T47D (cell line): ENCODE data around the gene DAGLB.
"Not testable (repeated sequence)": the region's sequence is repeated elsewhere in the genome, so short reads cannot be mapped to it uniquely, and the experiment has no call there.

ENCODE experiments used
- DNase-seq, 2 experiments: peaks; one replicate each; pipeline versions ENCODE4 v3.0.0 to v3.0.0-alpha.2; 2011 to 2012; ENCODE audit warnings: low read depth in 1 of 2, low spot score in 1 of 2
- JUND ChIP-seq: IDR thresholded peaks from 2 replicates; pipeline ENCODE4 v1.6.1; 2012; ENCODE audit warnings: low read depth
- in situ Hi-C: cut with HindIII; loops from 2 replicates; pipeline ENCODE4 v1.10.0; 2016; ENCODE audit warnings: low sequenced_read_pairs, low pct_unique_long_range_greater_than_20kb

DAGLB gene

DNA sequence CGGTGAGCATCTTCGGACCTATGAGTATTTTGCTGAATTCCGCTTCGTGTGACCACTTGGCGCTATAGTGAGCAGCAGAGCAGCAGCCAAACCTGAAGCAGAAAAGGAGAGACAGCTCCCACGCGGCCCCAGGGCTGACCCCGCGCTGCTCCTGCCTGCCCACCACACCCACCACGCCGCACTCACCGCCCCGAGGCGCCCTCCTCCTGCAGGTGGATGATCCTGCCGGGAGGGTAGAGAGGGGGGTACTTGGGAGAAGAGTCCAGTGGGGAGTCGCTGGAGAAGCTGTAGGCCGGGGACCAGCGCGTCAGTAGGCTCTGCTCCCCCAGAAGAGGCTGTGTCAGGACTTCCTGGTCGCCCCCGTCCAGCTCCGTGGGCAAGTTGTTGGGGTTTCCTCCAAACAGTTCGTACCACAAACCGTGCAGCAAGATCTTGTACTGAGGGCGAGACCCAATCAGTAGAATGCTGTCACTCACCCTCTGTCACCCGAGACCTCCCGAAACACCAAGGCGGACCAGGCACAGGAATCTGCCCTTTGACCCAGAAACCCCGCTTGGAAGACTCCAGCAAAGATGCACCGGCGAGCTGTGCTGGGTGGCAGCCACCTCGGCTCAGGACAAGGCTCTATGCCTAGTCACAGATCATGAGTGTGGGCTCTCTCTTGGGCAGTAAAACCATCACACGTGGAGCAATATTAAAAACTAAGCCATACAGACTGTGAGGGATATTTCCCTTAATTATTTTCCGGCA lies 37.6 kb downstream of the DAGLB start:
- no peak for DNase-seq
- no peak for TF ChIP-seq JUND
- in situ Hi-C loops = no loop called here

DNA sequence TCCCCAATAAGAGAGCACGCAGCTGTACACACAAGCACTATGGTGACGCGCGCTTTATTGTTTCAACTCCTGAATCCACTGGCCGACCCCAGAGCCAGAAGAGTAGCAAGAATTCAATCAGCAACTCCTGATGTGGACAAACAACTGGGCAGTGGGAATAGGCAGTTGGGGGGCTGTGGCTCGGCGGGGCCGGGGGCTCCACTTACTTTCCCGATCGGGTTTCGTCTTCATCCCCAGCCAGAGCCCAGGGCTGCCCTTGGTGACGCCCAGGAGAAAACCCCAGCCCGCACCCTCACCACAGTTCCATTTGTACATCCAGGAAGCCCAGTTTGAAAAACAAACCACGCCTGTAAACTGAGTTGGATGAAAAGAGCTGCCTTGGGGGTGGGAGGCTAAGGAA lies 38.7 kb downstream of the DAGLB start:
- no peak for TF ChIP-seq JUND
- in situ Hi-C loops = no loop called here
- no peak for DNase-seq

DNA sequence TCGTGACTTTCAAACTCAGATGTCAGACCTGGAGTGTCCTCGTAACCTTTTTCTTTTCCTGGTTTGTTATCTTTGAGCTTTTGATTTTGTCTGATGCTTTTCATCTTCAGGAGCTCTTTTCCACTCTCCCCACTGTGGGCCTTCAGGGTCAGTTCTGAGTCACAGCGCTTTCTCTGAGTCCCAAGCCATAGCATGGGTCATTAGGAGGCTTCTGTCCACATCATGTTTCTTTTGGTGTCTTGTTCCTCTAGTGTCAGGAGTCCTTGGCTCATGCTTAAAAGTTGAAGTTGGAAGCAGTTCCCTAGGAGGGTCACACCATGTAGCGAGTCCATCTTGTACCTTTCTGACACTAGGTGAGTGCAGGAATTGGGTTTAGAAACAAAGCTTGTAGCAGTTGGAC lies 40.3 kb downstream of the DAGLB start:
- TF ChIP-seq JUND = no peak
- DNase-seq = no peak
- in situ Hi-C loops = no loop called here

DNA sequence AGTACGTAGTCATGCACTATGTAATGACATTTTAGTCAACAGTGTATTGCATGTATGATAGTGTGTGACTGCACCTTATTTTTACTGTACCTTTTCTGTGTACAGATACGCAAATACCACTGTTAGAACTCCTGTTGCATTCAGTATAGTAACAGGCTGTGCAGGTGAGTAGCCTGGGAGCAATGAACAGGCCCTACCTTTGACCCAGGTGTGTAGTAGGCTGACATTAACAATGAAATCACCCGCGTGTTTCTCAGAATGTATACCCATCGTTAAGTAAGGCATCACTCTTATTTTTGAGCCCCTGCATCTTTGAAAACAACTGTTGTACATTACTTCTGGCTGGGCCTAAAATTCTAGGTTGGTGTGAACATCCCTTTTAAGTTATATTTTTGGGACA lies 41.6 kb downstream of the DAGLB start:
- in situ Hi-C loops = no loop called here
- DNase-seq = no peak
- no peak for TF ChIP-seq JUND

DNA sequence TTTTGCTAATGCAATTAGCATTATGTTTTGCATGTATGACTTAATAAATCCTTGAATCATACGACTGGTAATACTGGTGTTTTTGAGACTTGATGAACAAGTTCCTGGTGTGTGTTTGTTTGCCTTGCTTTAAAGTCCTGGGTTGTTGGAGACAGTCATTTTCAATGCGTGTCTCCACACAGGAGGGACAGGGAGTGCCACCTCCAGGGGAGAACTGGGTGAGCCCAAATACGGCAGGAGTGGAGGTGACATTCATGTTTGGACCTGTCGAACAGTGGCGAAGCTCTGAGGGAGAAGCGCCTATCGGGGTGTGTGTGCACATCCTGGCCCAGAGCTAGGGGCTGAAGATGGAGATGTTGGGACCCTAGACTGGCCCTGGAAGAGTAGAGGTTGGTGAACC lies 43.8 kb downstream of the DAGLB start:
- TF ChIP-seq JUND = no peak
- in situ Hi-C loops = no loop called here
- peak in 1 of 2 experiments; percentile 91 for DNase-seq

DNA sequence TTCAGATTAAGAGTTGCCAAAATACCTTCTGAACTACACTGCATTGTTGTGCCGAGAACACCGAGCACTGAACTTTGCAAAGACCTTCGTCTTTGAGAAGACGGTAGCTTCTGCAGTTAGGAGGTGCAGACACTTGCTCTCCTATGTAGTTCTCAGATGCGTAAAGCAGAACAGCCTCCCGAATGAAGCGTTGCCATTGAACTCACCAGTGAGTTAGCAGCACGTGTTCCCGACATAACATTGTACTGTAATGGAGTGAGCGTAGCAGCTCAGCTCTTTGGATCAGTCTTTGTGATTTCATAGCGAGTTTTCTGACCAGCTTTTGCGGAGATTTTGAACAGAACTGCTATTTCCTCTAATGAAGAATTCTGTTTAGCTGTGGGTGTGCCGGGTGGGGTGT lies 45.0 kb downstream of the DAGLB start:
- DNase-seq = no peak
- in situ Hi-C loops = no loop called here
- no peak for TF ChIP-seq JUND

DNA sequence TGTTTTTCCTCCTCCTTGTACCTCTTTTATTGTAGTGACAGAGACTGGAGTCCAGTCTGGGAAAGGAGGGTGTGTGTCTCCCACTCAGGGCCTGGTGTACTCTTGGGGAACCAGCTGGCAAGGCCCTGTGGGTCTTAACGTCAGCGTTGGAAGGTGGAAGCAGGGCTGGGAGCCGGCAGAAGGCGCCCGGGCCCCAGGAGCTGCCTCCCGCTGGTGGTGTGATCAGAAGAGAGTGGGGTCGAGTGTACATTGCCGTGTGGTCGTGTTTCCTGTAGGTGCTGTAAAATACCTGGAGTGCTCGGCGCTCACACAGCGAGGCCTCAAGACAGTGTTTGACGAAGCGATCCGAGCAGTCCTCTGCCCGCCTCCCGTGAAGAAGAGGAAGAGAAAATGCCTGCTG lies 45.7 kb downstream of the DAGLB start:
- TF ChIP-seq JUND = no peak
- in situ Hi-C loops = no loop called here
- no peak for DNase-seq

DNA sequence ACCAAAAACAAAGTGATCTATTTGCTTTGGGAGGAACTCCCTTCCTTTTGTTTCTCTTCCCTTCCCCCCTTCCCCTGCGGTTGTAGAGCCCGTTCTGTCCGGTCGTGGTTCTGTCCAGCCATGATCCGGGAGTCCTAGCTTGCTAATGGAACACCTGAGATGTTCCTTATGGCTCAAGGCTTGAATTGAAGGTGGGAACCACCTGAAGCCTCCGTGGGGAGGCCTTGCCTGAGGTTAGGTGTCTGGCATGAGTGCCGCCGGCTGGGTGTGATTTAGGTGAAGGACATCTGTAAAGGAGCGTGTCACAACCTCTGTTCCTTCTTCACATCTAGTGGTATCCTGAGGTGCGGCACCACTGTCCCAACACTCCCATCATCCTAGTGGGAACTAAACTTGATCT lies 46.2 kb downstream of the DAGLB start:
- no peak for TF ChIP-seq JUND
- in situ Hi-C loops = no loop called here
- DNase-seq = no peak

DNA sequence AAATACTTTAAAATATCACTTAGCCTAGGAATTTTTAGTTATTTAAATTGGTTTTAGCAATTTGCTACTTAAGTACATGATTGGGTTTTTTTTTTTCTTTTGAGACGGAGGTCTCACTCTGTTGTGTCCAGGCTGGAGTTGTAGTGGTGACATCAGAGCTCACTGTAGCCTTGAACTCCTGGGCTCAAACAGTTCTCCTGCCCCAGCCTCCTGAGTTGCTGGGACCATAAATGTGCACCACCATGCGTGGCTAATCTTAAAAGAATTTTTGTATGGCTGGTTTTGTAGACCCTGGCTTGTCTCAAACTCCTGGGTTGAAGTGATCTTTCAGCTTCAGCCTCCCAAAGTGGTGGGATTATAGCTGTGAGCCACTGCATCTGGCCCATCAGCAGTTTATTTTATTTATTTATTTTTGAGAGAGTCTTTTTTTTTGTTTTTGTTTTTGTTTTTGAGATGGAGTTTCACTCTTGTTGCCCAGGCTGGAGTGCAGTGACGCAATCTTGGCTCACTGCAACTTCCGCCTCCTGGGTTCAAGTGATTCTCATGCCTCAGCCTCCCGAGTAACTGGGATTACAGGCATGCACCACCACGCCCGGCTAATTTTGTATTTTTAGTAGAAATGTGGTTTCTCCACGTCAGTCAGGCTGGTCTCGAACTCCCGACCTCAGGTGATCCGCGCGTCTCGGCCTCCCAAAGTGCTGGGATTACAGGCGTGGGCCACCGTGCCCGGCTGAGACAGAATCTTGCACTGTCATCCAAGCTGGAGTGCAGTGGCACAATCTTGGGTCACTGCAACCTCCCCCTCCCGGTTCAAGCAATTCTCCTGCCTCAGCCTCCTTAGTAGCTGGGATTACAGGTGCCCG lies 47.3 kb downstream of the DAGLB start:
- DNase-seq, in situ Hi-C loops: not testable (repeated sequence)

DNA sequence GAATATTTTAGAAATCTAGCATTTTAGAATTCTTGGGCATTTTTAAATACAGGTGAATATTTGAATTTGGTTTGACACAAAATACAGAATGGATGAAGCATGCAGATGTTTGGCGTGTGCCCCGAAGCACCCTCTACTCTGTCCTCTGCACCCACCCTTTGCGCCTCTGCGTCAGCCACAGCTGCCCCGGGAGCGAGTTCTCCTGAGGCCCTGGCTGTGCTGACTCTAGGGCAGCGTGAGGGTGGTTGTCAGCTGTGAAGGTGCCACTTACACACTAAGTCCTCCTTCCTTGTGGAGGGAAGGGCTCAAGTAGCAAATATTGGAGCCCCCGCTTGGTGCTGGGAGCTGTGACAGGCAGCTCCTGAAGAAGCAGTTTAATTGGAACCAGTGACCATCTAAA lies 48.4 kb downstream of the DAGLB start:
- no peak for TF ChIP-seq JUND
- DNase-seq = no peak
- in situ Hi-C loops = no loop called here

DNA sequence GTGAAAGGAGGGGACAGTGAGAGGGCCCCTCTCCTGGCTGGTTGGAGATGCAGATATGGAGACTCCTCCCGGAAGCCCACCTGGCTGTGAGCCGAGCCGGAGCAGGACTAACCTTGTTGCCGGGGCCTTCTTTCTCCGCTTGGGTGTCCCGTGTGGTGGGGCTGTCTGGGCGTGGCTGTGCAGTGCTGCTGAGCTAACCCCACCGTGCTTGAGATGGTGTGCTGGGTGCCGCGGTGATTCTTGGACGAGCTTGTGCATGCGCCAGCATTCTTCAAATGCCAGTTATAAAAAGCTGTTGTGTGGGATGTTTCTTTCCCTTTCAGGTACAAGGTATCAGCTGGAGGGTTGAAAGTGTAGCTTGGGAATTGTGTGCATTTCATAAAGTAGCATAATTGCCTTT lies 48.8 kb downstream of the DAGLB start:
- peak in 1 of 2 experiments; percentile 52 for DNase-seq
- no peak for TF ChIP-seq JUND
- in situ Hi-C loops = no loop called here

DNA sequence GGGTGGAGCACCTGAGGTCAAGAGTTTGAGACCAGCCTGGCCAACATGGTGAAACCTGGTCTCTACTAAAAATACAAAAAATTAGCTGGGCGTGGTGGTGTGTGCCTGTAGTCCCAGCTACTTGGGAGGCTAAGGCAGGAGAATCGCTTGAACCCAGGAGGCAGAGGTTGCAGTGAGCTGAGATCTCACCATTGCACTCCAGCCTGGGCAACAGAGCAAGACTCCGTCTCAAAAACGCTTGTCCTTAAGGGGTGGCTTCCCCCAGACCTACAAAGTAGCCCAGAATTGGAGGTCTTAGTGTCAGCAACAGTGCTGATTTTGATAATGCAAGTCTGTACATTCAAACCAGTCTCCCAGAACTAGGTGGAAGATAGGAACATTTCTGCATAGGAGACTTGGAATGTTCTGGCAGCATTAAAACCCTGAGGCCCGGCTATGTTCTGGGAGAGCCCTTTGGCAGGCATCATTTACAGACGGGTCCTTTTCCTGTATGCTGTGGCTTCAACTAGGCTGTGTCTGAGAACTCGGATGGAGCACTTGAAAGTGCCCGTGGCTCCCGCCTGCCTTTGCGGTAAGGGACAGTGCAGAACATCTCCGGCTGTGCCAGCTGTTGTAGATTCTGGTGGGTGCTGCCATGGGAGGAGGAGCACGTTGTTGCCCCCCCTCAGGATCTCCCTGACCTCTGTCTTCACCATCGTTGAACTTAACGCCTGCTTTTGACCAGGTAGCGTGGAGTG lies 49.8 kb downstream of the DAGLB start:
- DNase-seq, in situ Hi-C loops: not testable (repeated sequence)
